Suprapubic skin (tissue), 4 donors: ENCODE data around the gene SMC5.

Experiments used
- CTCF ChIP-seq, 2 donors: fragments of 200-600 bp in 1 of 2; fragments of 450-650 bp in 1 of 2; sonication (generic) in 1 of 2; IDR thresholded peaks; one replicate each; pipeline ENCODE4 v1.5.1; 2016 to 2019; ENCODE audit warnings: antibody characterized with exemption in 2 of 2, mild to moderate bottlenecking in 1 of 2, moderate library complexity in 1 of 2
- EP300 ChIP-seq: sonication (generic); formaldehyde crosslinking; IDR thresholded peaks from one replicate; pipeline ENCODE4 v1.6.1; 2017; ENCODE audit warnings: antibody characterized with exemption
- POLR2A ChIP-seq, 2 donors: fragments of 450-650 bp; IDR thresholded peaks; one replicate each; pipeline ENCODE4 v1.6.1; 2017; ENCODE audit warnings: antibody characterized with exemption in 2 of 2, mild to moderate bottlenecking in 2 of 2, moderate library complexity in 2 of 2
- POLR2AphosphoS5 ChIP-seq, 3 donors: sonication (generic); formaldehyde crosslinking; IDR thresholded peaks; one replicate each; pipeline ENCODE4 v1.6.1; 2017; ENCODE audit warnings: antibody characterized with exemption in 3 of 3

DNA sequence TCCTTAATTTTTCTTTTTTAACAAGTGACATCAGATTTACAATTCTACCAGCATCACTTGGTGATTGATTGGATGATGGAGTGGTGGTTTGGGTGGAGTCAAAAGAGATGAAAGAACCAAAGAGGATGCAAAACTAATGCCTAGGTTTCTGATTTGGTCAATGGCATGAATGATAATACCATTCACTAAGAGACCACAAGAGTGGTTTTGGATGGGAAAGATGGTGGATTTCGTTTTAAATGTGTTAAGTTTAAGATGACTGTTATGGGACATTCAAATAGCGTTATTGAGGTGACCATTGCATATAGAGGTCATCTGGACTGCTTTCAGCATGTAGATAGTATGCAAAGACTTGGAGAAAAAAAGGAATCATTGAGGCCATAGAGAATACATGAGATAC, 3.6 kb downstream of the SMC5 start:
- TF ChIP-seq CTCF (IDR thresholded peaks at IDR 0.05) (no peak), POLR2A (IDR thresholded peaks at IDR 0.05) (no peak), POLR2AphosphoS5 (IDR thresholded peaks at IDR 0.05) (no peak), EP300 (no peak)
